Upper lobe of right lung (tissue), 1 donor: ENCODE results near the gene SMIM29. TPM values are rescaled to one million over a fixed set of nuclear protein-coding genes. Genes with fewer than 3 reads are reported as not detected.

Experiments
- ATAC-seq: fragments of 200-7000 bp; cut with Tn5 transposase; one replicate; pipeline ENCODE4 v1.9.1; 2020; ENCODE audit warnings: mild to moderate bottlenecking, moderate library complexity
- DNase-seq: peaks from one replicate; pipeline ENCODE4 v3.0.0-alpha.2; 2020
- H3K27ac ChIP-seq: fragments of 200-600 bp; one replicate; pipeline ENCODE4 v1.8.0; 2022
- H3K27me3 ChIP-seq: fragments of 200-600 bp; one replicate; pipeline ENCODE4 v1.8.0; 2022; ENCODE audit warnings: mild to moderate bottlenecking
- H3K36me3 ChIP-seq: fragments of 200-600 bp; one replicate; pipeline ENCODE4 v1.8.0; 2022
- H3K4me1 ChIP-seq: fragments of 200-600 bp; one replicate; pipeline ENCODE4 v1.8.0; 2022
- H3K4me3 ChIP-seq: fragments of 200-600 bp; one replicate; pipeline ENCODE4 v1.8.0; 2022; ENCODE audit warnings: mild to moderate bottlenecking
- H3K9me3 ChIP-seq: fragments of 200-600 bp; one replicate; pipeline ENCODE4 v1.8.0; 2022
- CTCF ChIP-seq: fragments of 200-600 bp; IDR thresholded peaks from one replicate; pipeline ENCODE4 v1.8.0; 2022; ENCODE audit warnings: antibody characterized with exemption
- intact Hi-C: fragments of 100-400 bp; cut with DNase I; formaldehyde crosslinking; loops from one replicate; pipeline ENCODE4 v1.11.0; 2022
- total RNA-seq: library from RNA; stranded (reverse); fragmentation: NEBNext Ultra II Directional; extraction: Animal tissue kit (Norgen Biotek cat#: 25700); gene quantifications from one replicate; pipeline ENCODE4 v1.2.1, GENCODE V29; 2021
- donor health status: DM: no; HTN: yes; CAD: no; lungs with severe emphysema.

Gene SMIM29
- total RNA-seq, 1 donor from 2014 or later = 32.6 TPM

- no peaks in the 10 kb centered on the region for H3K36me3 ChIP-seq
- no peak overlapping the region for H3K4me3 ChIP-seq
- H3K27me3 ChIP-seq = no peaks in the 10 kb centered on the region
- no peak overlapping the region for H3K27ac ChIP-seq
- H3K9me3 ChIP-seq = no peaks in the 10 kb centered on the region
- no peak for TF ChIP-seq CTCF
- intact Hi-C loops = no loop called here
- ATAC-seq (no peak), DNase-seq (no peak)
- peaks cover 12% of the 10 kb centered on the region for H3K4me1 ChIP-seq
These were observed 20.9 kb downstream of the SMIM29 start for GRCh38 chr6:34227761-34228421.

DNA sequence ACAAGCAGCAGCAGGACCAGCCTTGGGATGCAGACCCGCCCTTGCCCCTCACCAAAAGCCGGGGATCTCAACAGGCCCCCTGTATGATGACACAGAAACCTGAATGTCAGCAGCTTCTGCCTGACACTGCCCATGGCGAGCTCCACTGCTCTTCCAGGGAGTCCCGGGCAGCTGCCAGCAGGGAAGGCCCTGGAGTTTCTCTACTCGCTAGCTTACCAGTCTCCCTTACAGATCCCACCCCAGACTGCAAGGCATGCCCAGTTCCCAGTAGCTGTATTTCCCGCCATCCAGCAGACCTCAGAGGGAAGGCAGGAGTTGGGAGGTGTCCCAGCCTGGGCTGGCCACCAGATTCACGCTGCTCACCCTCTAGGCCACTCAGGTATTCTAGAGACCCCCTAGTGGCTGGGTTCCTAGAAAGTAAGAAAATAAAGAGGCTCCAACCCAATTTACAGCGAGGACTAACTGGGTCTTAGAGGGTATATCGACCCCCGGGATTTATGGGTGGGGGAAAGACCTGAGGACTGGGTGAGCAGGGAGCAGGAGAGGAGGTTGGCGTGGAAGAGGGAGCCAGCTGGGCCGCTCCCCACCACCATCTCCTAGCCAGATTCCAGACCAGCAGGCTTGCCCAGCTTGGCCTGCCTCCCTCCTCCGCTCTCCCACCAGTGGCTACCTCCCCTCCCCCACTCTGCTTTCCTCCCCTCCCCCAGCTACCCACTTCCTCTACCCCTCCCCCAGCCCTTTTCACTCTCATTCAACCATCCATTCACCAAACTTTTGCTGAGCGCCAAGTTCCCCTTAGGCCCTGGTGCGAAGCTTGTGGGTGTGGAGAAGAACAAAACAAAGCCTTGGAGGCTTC lies 21.8 kb downstream of the SMIM29 start:
- ATAC-seq (no peak), DNase-seq (no peak)
- no peak overlapping the region for H3K4me3 ChIP-seq
- intact Hi-C loops = no loop called here
- no peak overlapping the region for H3K27ac ChIP-seq
- no peaks in the 10 kb centered on the region for H3K27me3 ChIP-seq
- H3K9me3 ChIP-seq = no peaks in the 10 kb centered on the region
- peaks cover 12% of the 10 kb centered on the region for H3K4me1 ChIP-seq
- TF ChIP-seq CTCF = no peak
- H3K36me3 ChIP-seq = no peaks in the 10 kb centered on the region

- intact Hi-C loops = no loop called here
- no peak overlapping the region for H3K27ac ChIP-seq
- H3K4me3 ChIP-seq = no peak overlapping the region
- H3K27me3 ChIP-seq = no peaks in the 10 kb centered on the region
- TF ChIP-seq CTCF = no peak
- no peaks in the 10 kb centered on the region for H3K9me3 ChIP-seq
- H3K4me1 ChIP-seq = peaks cover 12% of the 10 kb centered on the region
- no peaks in the 10 kb centered on the region for H3K36me3 ChIP-seq
- ATAC-seq = no peak
- no peak for DNase-seq
These were observed 22.7 kb downstream of the SMIM29 start for GRCh38 chr6:34226066-34226465.

DNA sequence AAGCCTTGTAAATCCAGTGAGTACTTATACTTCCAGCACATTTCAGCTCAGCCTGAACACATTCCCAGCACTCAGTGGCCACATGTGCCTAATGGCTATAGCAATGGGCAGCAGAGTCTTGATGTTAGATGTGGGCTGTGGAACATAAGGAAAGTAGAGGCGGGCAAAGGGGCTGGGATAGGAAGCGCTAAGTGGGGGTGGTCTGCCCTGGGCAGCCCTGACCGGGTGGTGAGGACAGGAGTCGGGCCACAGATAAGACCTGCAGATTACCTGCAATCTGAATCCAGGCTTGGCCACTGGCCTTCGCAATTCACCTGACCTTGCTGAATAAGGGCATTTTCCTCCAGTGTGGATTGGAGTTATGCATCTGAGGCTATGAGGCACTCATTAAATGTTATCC lies 23.3 kb downstream of the SMIM29 start:
- ATAC-seq (no peak), DNase-seq (no peak)
- no peak for TF ChIP-seq CTCF
- intact Hi-C loops = no loop called here
- Histone ChIP-seq H3K27ac (no peak overlapping the region), H3K27me3 (no peaks in the 10 kb centered on the region), H3K4me1 (peaks cover 12% of the 10 kb centered on the region), H3K36me3 (no peaks in the 10 kb centered on the region), H3K4me3 (no peak overlapping the region), H3K9me3 (no peaks in the 10 kb centered on the region)

DNA sequence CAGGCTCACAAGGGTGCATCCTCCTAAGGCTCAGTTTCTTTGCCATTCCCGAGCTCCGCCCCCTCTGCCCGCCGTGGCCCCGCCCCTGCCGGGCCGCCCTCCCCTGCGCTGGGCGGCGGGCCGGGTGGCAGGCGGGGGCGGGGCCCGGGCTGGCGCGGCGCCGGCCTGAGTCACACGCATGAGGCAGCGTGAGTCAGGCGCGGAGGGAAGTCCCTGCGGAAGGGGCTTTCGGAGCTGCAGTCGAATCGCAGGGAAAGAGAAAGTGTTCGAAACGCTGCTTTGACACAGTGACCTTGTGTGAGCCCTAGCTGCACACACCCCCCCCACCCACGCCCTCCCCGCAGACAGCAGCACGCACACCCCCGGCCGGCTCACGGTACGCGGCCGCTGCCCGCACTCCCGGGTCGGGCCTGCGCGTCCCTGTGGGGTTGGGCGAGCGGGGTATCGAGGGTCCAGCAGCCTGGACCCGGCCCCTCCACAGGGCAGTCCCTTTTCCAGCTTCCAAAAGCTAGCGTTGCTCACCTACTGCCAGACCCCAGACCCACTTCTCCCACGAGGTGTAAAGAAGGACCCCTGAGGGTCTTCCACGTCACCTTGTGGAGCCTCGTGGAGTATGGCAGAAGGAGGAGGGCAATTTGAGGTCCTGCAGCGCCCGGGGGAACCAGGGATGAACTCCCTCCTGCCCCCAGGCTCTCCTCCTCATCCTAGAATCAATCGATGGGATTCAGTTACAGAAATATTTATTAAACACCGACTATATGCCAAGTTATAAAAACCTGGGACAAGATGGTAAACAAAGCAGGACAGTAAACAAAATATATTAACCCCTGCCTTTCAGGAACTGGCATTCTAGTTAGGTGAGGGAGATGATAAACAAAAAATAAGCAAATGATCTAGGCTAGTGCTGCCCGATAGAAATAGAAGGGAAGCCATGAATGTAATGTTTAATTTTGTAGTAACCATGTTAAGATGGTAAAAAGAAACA lies 24.6 kb downstream of the SMIM29 start:
- H3K4me3 ChIP-seq = peak overlapping the region; percentile 69

More for the DNA sequence above, 24.6 kb downstream of the SMIM29 start:
- H3K27me3 ChIP-seq = no peaks in the 10 kb centered on the region
- intact Hi-C loops = no loop called here
- H3K27ac ChIP-seq = peak overlapping the region; percentile 89
- peaks cover 12% of the 10 kb centered on the region for H3K4me1 ChIP-seq
- TF ChIP-seq CTCF = no peak
- ATAC-seq (peak; percentile 99), DNase-seq (peak; percentile 96)
- no peaks in the 10 kb centered on the region for H3K9me3 ChIP-seq
- no peaks in the 10 kb centered on the region for H3K36me3 ChIP-seq
